Measurements from ENCODE around the gene ALPG.
A peak's percentile ranks its signal among the peaks of the same experiment; 100 is the strongest.
"Not testable (repeated sequence)": the region's sequence is repeated elsewhere in the genome, so short reads cannot be mapped to it uniquely, and the experiment has no call there.

Gene ALPG

DNA sequence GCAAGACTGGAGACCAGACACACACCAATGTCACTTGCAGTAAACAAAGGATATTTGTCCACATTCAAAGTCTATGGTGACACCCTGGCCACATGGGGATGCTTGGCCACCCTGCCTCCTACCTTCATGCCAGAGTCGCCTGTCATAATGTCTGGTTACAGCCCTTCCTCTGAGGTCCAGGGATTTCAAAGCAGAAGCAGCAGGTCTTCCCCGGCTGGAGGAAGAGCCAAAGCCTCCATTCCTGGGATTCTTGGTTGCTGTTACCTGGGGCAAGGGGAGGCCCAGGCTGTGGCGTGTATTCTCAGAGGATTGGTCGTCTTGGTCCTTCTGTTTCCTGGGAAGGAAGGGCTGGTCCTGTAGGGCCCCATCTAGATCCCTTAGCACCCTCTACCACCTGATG, 30.4 kb upstream of the ALPG start:
- DNase-seq (ENCODE audit: low read depth, low spot score) = no peak
- no peak overlapping the region for H3K27ac ChIP-seq

DNA sequence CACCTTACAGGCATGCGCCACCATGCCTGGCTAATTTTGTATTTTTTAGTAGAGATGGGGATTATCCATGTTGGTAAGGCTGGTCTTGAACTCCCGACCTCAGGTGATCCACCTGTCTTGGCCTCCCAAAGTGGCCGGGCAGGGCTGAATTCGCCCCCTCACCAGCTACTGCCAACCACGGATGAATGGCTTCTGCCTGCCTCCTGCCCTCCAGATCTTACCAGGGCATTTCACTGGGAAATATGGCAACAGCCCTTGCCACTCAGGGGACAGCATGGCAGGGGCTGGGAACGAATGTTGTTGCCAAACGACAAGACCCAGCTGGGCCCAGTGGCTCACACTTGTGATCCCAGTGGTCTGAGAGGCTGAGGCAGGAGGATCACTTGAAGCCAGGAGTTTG, 29.9 kb upstream of the ALPG start:
- no peak for DNase-seq (ENCODE audit: low read depth, low spot score)
- H3K27ac ChIP-seq = no peak overlapping the region

- no peak overlapping the region for H3K27ac ChIP-seq
- DNase-seq (ENCODE audit: low read depth, low spot score) = no peak
Measured at GRCh38 chr2:232377319-232377718, 29.3 kb upstream of the ALPG start.

DNA sequence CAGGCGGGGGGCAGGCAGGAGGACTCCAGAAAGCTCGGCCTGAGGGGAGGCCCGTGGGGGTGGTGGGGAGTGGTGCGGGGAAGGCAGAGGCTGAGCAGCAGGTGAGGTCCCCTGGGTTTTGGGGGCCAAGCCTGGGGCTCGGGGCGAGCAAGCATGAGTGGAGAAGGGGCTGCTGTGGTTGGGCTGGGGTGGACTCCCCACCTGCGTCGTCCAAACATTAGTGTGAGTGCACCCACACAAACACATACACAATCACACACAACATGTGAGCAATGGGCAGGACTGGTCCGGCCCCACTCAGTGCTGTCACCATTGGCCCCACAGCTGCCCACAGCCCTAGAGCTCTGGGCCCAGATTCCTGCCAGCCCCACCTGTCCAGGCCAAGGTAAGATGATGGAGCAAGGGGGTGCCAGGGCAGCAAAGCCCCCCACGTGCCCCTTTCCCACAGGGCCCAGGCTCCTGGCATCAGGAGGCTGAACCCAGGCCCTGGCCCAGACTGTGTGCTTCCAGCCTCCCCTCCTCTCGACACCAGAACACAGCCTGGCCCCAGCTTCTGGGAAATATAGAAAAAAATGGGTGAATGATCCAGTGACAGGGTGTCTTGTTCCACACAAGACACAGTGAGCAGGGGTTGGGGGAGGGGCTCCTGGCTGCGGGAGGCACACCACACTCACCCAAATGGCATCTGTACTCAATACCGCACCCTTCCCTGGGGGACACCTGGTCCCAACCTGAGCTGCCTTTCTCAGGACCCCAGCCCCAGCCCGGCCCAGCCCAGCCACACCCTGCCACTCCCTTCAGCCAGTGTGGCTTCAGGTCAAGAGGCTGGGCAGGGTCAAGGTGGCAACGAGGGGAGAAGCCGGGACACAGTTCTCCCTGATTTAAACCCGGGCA, 28.6 kb upstream of the ALPG start:
- no peak overlapping the region for H3K27ac ChIP-seq
- DNase-seq (ENCODE audit: low read depth, low spot score) = no peak

DNA sequence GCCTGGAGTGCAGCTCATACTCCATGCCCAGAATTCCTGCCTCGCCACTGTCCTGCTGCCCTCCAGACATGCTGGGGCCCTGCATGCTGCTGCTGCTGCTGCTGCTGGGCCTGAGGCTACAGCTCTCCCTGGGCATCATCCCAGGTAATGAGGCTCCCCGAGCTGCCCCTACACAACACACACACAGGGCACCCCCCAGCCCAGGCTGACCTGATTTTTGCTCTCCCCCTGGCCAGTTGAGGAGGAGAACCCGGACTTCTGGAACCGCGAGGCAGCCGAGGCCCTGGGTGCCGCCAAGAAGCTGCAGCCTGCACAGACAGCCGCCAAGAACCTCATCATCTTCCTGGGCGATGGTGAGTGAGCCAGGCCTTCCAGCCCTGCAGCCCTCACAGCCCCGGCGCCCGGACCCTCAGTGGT, 27.9 kb upstream of the ALPG start, which contains the start of gene ALPP:
ALPP (plus strand) TSS at position 17 of the 417 bp plus-strand sequence; CDS start at position 69, 52 bp downstream.
- not testable (repeated sequence) for H3K27ac ChIP-seq; DNase-seq (ENCODE audit: low read depth, low spot score)

DNA sequence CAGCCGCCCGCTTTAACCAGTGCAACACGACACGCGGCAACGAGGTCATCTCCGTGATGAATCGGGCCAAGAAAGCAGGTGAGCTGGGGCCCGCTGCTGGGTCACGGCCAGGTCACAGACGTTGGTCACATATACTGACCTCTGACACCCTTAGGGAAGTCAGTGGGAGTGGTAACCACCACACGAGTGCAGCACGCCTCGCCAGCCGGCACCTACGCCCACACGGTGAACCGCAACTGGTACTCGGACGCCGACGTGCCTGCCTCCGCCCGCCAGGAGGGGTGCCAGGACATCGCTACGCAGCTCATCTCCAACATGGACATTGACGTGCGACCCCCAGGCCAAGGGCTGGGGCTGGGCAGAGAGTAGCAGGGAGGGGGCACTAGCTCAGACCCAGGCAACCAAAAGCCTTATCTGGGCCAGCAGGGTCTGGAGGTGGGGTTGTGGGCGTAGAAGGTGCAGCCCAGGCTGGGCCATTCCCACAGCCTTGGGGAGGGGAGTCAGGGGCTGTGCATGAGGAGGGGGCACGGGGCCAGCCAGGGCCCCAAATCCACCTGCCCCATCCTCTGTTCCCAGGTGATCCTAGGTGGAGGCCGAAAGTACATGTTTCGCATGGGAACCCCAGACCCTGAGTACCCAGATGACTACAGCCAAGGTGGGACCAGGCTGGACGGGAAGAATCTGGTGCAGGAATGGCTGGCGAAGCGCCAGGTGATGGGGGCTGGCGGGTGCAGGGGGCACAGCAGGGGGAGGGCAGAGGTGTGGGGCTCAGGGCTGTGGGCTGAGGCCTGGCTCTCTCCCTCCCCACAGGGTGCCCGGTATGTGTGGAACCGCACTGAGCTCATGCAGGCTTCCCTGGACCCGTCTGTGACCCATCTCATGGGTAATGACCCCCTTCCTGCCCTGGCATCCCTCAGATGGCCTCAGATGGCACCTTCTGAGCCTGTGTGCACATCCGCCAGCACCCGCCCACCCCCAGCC, 26.7 kb upstream of the ALPG start:
- H3K27ac ChIP-seq; DNase-seq (ENCODE audit: low read depth, low spot score): not testable (repeated sequence)

- DNase-seq (ENCODE audit: low read depth, low spot score) = not testable (repeated sequence)
Measured at GRCh38 chr2:232381204-232382031, 25.2 kb upstream of the ALPG start.

GRCh38 chr2:232382331-232383225, 24.1 kb upstream of the ALPG start:
- no peak for DNase-seq (ENCODE audit: low read depth, low spot score)
- no peak overlapping the region for H3K27ac ChIP-seq

More at GRCh38 chr2:232381204-232382031, 25.2 kb upstream of the ALPG start:
- H3K27ac ChIP-seq = not testable (repeated sequence)

- no peak overlapping the region for H3K27ac ChIP-seq
Measured at GRCh38 chr2:232384466-232384865, 22.2 kb upstream of the ALPG start.

GRCh38 chr2:232385058-232385457, 21.6 kb upstream of the ALPG start:
- DNase-seq (ENCODE audit: low read depth, low spot score); H3K27ac ChIP-seq: not testable (repeated sequence)

More at GRCh38 chr2:232384466-232384865, 22.2 kb upstream of the ALPG start:
- no peak for DNase-seq (ENCODE audit: low read depth, low spot score)

GRCh38 chr2:232385660-232386489, 20.8 kb upstream of the ALPG start:
- peak; percentile 27 for DNase-seq (ENCODE audit: low read depth, low spot score)
- H3K27ac ChIP-seq = no peak overlapping the region

DNA sequence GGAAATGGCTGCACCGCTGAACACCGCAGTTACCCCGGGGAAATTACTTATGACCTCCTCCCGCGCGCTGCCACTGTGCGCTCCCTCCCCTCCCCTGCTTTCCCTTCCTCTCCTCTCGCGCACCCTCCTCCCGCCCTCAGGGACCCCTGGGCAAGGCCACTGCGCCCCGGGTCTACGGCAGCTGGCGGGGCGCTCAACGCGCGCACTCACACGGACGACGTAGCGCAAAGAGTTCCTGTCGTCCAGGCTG, 20.2 kb upstream of the ALPG start:
- no peak for DNase-seq (ENCODE audit: low read depth, low spot score)
- H3K27ac ChIP-seq = no peak overlapping the region

DNA sequence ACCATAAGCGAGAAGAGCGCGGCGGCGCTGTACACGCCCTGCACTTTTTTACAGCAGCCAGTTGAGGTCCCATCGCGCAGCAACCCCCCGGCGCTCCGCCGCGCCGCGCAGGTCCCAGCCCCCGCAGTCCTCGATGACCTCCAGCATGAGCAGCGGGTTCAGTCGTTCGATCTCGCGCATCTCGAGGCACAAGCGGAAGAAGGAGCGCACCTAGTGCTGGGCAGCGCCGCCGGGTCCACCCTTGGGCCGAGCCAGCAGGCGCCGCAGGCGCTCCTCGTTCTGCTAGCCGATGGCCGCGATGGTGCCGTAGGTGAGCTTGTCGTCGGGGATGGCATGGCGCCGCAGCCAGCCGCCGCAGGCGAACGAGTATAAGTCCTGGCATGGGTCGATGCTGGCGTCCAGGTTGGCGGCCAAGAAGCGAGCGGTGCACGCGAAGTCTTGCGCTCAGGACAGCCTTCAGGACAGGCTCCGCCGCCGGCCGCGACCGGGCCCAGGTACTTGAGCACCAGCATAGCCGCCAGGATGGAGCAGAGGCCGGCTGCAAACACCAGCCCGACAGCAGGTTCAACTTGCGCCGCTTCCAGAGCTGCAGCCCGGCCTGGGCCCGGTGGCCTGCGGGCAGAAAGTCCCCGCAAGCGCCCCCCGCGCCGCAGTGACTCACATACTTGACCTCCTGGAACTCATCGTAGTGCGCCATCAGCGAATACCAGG, 19.7 kb upstream of the ALPG start:
- no peak overlapping the region for H3K27ac ChIP-seq
- DNase-seq (ENCODE audit: low read depth, low spot score) = no peak

GRCh38 chr2:232387451-232388171, 19.0 kb upstream of the ALPG start:
- H3K27ac ChIP-seq = no peak overlapping the region
- no peak for DNase-seq (ENCODE audit: low read depth, low spot score)

- H3K27ac ChIP-seq = no peak overlapping the region
- DNase-seq (ENCODE audit: low read depth, low spot score) = no peak
Measured at GRCh38 chr2:232388324-232388891, 18.2 kb upstream of the ALPG start.

DNA sequence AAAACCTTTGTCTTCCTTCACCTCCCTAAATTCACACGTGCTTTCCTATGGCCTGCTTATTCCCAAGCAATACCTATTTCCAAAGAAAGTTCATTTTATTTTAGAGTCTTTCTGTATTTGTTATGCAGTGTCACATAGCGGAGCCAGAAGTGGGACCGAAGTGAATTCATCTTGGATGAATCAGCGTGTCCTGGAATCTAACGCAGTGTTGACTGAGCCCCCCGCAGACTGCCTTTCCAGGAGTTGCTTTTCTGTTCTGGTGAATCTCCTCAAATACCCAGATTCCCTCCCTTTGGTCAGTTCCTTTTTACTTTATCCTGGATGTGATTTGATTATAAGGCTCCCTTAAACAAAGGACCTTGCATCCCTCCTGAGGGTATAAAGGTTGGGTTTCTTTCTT, 17.3 kb upstream of the ALPG start:
- no peak for DNase-seq (ENCODE audit: low read depth, low spot score)
- H3K27ac ChIP-seq = no peak overlapping the region

DNA sequence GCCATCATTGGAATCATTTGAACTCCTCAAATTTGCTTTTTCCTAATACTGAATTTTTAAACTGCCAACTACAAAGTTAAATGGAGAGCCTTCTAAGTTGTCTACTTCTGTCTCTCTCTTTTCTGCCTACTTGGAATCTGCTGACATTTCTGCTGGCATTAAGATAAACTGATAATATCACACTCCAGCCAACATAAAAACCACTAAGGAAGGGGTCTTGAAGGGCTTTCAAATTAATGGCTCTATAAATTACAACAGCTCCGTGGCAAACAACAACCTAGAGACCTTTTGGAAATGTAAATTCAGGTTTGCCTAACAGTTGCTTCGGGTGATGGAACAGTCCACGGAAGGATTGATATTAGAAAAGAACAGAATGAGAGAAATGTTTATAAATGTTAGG, 16.0 kb upstream of the ALPG start:
- no peak for DNase-seq (ENCODE audit: low read depth, low spot score)
- H3K27ac ChIP-seq = no peak overlapping the region
